Mucosa of rectum (tissue), 2 donors: ENCODE data around the gene EPHX1.

ENCODE experiments used
- H3K27ac ChIP-seq, 2 donors: one replicate each; pipeline ENCODE4 v1.7.0; 2013; ENCODE audit warnings: inconsistent platforms in 2 of 2, low read depth in 2 of 2, low read length in 2 of 2
- H3K27me3 ChIP-seq, 2 donors: one replicate each; pipeline ENCODE4 v1.7.0; 2013; ENCODE audit warnings: low read length in 2 of 2; ENCODE audit not compliant: control insufficient read depth in 2 of 2, insufficient read depth in 2 of 2
- H3K36me3 ChIP-seq, 2 donors: one replicate each; pipeline ENCODE4 v1.7.0; 2013; ENCODE audit warnings: low read length in 2 of 2; ENCODE audit not compliant: control insufficient read depth in 2 of 2, insufficient read depth in 2 of 2
- H3K4me1 ChIP-seq, 2 donors: one replicate each; pipeline ENCODE4 v1.7.0; 2013; ENCODE audit warnings: low read length in 2 of 2, mild to moderate bottlenecking in 1 of 2; ENCODE audit not compliant: control insufficient read depth in 2 of 2, insufficient read depth in 2 of 2
- H3K4me3 ChIP-seq, 2 donors: one replicate each; pipeline ENCODE4 v1.7.0; 2013; ENCODE audit warnings: low read length in 2 of 2
- H3K9ac ChIP-seq, 2 donors: one replicate each; pipeline ENCODE4 v1.7.0; 2013; ENCODE audit warnings: low read length in 2 of 2, low read depth in 1 of 2, mild to moderate bottlenecking in 1 of 2
- H3K9me3 ChIP-seq, 2 donors: one replicate each; pipeline ENCODE4 v1.7.0; 2013; ENCODE audit warnings: low read length in 2 of 2; ENCODE audit not compliant: control insufficient read depth in 2 of 2
- donor health status: healthy.
- donor health status: Normal muscosa, but diverticular disease.

EPHX1 gene

DNA sequence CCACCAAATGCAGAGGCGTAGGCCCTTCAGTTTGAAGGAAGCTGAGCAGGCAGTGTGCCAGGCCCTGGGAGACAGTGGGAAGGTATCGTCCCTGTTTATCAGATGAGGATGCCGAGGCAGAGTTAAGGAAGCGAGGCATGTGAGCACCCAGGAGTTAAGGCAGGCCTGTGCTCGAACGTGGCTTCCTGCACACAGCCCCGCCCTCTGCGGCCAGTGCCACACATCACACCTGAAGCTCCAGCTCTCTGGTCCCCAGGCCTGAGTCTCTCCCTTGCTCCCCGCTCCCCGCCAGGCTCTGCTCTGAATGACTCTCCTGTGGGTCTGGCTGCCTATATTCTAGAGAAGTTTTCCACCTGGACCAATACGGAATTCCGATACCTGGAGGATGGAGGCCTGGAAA is 32.1 kb downstream of the EPHX1 start:
- H3K4me3 ChIP-seq = no peak overlapping the region
- H3K9me3 ChIP-seq = no peaks in the 10 kb centered on the region
- no peak overlapping the region for H3K27ac ChIP-seq
- H3K9ac ChIP-seq = no peak overlapping the region
- no peaks in the 10 kb centered on the region for H3K4me1 ChIP-seq
- peaks cover 34 to 49% of the 10 kb centered on the region in 2 donors for H3K36me3 ChIP-seq
- H3K27me3 ChIP-seq = no peaks in the 10 kb centered on the region

DNA sequence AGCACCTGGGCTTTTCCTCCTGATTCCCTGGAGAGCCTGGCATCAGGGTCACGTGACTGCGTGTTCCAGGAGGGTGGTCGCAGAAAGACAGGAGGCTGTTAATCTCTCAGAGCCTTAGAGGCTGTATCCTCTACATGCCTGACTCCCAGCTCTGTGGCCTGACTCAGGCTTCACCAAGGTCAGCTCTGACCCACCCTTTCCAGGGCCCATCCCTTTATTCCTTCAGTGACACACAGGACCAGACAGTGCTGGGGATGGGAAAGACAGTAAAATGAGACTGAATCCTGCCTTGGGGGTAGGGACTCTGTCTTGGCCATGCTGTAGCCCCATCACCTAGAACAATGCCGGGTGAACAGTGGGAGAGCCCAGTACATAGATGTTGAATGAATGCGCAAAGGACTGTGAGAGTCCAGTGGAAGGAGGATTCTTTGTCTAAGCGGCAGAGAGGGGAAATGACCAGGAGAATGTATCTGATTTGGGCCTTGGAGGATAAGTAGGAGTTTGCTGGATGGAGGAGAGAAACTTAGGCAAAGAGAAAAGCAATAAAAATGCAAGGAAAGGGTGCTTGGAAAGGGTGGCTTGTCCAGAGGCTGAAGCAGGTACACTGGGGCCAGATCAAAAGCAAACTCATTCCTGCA is 33.0 kb downstream of the EPHX1 start:
- Histone ChIP-seq H3K4me1 (peaks cover 6 to 7% of the 10 kb centered on the region in 2 donors), H3K36me3 (peaks cover 40 to 55% of the 10 kb centered on the region in 2 donors), H3K27me3 (no peaks in the 10 kb centered on the region), H3K9ac (no peak overlapping the region), H3K4me3 (no peak overlapping the region), H3K27ac (no peak overlapping the region), H3K9me3 (no peaks in the 10 kb centered on the region)

DNA sequence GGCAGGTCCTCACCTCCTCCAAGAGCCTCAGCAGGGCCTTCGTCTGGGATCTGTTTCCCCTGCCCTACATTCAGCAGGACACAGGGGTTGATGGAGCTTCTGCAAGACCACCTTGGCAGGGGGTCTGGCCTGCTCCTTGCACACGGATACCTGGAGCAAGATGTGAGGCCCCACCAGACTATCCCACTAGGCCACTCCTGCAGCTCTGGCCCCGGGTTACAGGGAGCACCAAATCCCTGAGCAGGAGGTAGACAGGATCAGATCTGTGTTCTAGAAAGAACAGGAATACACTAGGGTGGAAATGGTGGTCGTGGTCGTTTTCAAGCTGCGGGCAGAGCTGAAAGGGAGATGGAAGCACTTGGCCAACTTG is 33.5 kb downstream of the EPHX1 start:
- peaks cover 10 to 12% of the 10 kb centered on the region in 2 donors for H3K4me1 ChIP-seq
- H3K9ac ChIP-seq = no peak overlapping the region
- H3K27ac ChIP-seq = no peak overlapping the region
- H3K36me3 ChIP-seq = peaks cover 39 to 60% of the 10 kb centered on the region in 2 donors
- no peaks in the 10 kb centered on the region for H3K9me3 ChIP-seq
- no peaks in the 10 kb centered on the region for H3K27me3 ChIP-seq
- H3K4me3 ChIP-seq = no peak overlapping the region

DNA sequence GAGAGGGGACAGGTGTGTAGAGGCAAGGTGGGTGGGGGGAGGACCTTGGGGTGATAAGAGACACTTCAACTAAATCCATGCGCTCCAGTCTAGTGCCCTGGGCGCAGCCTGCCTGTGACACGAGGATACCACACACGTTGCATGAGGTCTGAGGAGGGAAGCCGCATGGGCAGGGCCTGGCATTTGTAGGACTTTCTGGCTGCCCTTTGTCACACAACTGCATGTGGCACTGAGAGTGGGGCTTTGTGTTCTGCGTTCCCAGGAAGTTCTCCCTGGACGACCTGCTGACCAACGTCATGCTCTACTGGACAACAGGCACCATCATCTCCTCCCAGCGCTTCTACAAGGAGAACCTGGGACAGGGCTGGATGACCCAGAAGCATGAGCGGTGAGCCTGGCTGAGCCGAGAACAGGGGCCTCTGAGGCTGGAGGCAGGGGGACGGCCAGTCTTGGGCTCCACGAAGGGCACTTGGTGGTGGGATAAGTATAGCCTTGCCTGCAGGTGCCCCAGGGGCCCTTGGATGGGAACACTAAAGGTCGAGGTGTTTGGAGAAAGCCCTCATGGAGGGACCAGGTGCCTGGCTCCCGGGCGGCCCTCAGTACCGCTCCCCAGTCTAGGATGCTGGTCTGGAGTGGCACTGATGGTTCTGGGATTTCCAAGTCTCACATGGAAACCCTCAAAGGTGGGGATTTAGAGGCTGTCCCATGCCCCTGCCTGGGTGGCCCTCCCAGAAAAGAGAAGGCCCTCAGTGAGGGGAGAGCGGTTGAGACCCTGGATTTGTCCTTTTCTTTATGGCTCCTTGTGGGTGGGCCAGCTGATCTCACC is 34.5 kb downstream of the EPHX1 start:
- no peak overlapping the region for H3K9ac ChIP-seq
- no peaks in the 10 kb centered on the region for H3K9me3 ChIP-seq
- H3K27me3 ChIP-seq = no peaks in the 10 kb centered on the region
- peaks cover 33 to 56% of the 10 kb centered on the region in 2 donors for H3K36me3 ChIP-seq
- H3K4me1 ChIP-seq = peaks cover 13 to 20% of the 10 kb centered on the region in 2 donors
- no peak overlapping the region for H3K27ac ChIP-seq
- no peak overlapping the region for H3K4me3 ChIP-seq

DNA sequence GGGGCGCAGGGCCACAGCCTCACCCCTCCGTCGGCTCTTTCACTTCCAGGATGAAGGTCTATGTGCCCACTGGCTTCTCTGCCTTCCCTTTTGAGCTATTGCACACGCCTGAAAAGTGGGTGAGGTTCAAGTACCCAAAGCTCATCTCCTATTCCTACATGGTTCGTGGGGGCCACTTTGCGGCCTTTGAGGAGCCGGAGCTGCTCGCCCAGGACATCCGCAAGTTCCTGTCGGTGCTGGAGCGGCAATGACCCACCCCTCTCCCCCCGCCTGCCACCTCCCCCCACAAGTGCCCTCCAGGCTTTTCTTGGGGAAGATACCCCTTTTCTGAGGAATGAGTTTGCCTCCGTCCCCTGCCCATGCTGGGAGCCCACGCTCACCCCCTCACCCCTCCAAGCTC is 35.2 kb downstream of the EPHX1 start:
- no peaks in the 10 kb centered on the region for H3K9me3 ChIP-seq
- no peak overlapping the region for H3K9ac ChIP-seq
- H3K4me1 ChIP-seq = peaks cover 13 to 24% of the 10 kb centered on the region in 2 donors
- H3K4me3 ChIP-seq = no peak overlapping the region
- peaks cover 37 to 56% of the 10 kb centered on the region in 2 donors for H3K36me3 ChIP-seq
- no peaks in the 10 kb centered on the region for H3K27me3 ChIP-seq
- no peak overlapping the region for H3K27ac ChIP-seq

DNA sequence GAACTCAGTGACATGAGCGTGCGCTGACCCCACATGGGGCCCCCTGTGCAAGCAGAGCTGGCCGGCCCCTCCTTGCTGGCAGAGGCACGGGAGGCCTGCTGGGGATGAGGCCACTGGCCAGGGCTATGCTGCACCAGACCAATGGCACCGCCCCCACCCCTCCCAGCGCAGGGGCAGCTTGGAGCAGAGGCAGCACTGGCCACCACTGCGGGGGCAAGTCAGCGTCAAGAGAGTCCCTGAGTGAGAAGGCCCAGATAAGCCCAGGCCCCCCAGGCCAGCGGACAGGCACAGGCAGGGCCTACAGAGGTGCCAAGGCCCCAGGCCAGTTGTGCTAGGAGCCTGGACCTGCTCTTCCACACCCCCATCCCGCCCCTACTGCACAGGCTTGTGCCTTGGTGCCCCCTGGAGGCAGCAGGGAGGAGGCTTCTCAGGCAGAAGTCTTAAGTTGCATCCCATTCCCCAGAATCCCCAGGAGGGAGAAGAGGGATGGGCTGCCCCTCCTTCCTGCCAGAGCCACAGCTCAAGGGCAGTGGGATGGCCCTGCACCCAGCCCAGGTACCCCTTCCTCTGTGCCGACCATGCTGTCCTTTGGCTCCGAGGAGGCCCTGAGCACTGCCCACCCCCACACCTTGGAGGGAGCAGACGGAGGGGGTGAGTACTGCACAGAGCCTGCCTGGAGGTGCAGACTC is 35.8 kb downstream of the EPHX1 start:
- no peak overlapping the region for H3K9ac ChIP-seq
- no peak overlapping the region for H3K27ac ChIP-seq
- H3K4me1 ChIP-seq = peaks cover 13 to 24% of the 10 kb centered on the region in 2 donors
- H3K4me3 ChIP-seq = no peak overlapping the region
- H3K9me3 ChIP-seq = no peaks in the 10 kb centered on the region
- H3K27me3 ChIP-seq = no peaks in the 10 kb centered on the region
- peaks cover 37 to 58% of the 10 kb centered on the region in 2 donors for H3K36me3 ChIP-seq

DNA sequence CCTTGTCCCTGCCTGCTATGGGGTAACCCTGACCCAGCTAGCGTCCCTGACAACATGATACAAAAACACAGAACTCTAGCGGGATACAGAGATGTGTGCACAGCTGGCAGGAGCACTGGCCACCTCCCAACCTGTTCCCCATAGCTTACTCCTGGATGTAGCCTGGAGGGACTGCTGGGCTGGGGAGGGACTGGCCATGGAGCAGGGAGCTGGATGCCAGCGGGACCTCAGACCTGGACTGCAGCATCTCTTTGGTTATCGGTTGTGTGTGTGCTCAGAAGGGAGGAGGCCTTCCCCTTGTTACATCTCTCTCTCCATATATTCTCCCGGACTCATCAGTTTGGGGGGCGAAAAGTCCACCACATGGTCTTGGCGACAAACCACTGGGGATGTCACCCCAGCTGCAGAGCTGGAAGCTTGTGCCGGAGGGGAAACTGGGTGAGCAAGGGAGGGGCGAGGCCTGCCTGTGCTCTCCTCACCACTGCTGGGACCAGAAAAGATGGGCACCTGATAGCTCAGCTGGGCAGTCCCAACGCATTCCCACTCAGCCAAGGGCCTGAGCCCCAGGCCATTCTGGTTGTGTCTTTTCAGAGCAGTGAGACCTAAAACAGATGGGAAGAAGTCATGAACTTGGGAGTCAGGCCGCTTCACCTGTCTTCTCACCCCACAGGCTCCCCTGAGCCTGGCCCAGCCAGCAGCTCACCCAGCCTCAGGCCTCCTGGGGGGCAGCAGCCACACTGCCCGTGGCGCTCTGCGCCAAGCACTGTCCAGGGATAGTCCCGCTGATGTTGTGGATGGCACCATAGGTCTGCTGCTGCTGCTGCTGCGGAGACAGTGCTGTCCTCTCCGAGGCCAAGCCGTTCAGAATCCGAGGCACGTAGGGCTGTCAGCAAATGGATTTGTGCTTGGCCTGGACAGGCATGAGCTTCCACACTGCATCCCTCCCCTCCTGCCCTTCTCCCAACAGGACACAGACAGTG is 36.7 kb downstream of the EPHX1 start:
- Histone ChIP-seq H3K9ac (no peak overlapping the region), H3K4me3 (no peak overlapping the region), H3K9me3 (no peaks in the 10 kb centered on the region), H3K4me1 (peaks cover 13 to 24% of the 10 kb centered on the region in 2 donors), H3K27ac (no peak overlapping the region), H3K27me3 (no peaks in the 10 kb centered on the region), H3K36me3 (peaks cover 41 to 61% of the 10 kb centered on the region in 2 donors)

DNA sequence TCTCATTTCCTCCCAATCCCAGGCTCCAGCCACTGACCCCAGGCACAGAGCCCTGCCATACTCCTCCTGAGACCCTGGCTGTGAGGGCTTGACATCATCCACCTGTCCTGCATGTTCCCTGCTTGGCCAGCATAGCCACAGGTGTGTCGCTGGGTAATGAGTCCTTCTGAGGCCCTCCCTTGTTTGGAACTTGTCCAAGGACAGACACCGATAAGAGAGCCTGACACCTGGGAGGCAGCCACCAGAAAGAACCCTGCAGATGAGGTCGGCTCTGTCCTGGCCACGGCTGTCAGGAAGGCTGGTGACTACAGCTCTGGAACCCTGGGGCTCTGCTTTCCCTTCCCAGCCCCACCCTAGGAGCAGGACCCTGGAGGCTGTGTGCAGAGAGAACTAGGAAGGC is 37.7 kb downstream of the EPHX1 start:
- Histone ChIP-seq H3K27me3 (no peaks in the 10 kb centered on the region), H3K4me1 (peaks cover 13 to 24% of the 10 kb centered on the region in 2 donors), H3K4me3 (no peak overlapping the region), H3K9me3 (no peaks in the 10 kb centered on the region), H3K36me3 (peaks cover 50 to 65% of the 10 kb centered on the region in 2 donors), H3K27ac (peak overlapping the region; percentile 20 to 33), H3K9ac (peak overlapping the region in 1 of 2 donors; percentile 28)

DNA sequence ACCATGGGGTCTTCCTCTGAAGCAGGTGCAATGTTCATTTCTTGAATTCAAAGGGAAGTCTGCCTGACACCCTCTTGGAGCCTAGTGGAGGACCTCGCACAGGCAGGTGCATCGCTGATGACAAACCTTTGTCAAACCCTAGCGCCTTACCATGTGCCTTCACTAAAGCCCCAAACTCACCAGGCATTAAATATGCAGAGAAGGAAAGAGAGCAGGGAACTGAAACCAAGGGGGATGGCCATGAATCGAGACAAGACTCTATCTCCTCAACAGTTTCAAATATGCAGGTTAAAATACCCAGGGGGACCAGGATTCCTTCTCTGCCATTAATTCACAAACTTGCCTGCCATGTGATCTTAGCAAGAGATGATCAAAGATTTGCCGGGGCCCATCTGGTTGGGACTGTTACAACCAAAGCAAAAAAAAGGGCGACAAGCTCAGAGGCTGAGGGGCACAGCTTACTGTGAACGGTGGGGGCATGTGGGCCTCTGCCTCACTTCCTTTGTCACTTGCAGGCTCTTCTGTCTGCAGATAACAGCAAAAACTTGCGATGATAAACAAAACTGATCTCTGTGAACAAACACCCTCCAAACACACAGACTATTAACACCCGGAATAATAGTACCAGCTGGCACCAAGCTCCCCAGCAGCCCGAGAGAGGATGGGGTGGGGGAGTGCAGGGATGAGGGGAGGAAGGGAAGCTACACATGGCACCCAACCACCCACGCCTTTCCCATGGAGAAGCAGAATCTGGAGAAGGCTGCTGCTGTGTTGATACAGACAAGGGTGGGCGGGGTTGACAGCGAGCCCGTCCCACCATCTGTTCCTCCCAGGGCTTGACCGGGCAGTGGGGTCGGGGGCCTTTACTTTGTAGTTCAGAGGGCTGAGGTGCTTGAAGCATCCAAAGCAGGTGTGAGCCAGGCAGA is 38.4 kb downstream of the EPHX1 start:
- Histone ChIP-seq H3K9ac (peak overlapping the region in 1 of 2 donors; percentile 28), H3K4me1 (peaks cover 13 to 24% of the 10 kb centered on the region in 2 donors), H3K27ac (peak overlapping the region in 1 of 2 donors; percentile 33), H3K4me3 (no peak overlapping the region), H3K9me3 (no peaks in the 10 kb centered on the region), H3K27me3 (no peaks in the 10 kb centered on the region), H3K36me3 (peaks cover 57 to 68% of the 10 kb centered on the region in 2 donors)
